ENCODE measurements around the gene ZGPAT. TPM values are rescaled to one million over a fixed set of nuclear protein-coding genes. Genes with fewer than 3 reads are reported as not detected.

ZGPAT gene
- total and polyA plus RNA-seq, 2 of the 13 experiments (the other 11 are each of a cell fraction or from before 2014, with no cell fraction given) = 23.0 to 41.9 TPM

DNA sequence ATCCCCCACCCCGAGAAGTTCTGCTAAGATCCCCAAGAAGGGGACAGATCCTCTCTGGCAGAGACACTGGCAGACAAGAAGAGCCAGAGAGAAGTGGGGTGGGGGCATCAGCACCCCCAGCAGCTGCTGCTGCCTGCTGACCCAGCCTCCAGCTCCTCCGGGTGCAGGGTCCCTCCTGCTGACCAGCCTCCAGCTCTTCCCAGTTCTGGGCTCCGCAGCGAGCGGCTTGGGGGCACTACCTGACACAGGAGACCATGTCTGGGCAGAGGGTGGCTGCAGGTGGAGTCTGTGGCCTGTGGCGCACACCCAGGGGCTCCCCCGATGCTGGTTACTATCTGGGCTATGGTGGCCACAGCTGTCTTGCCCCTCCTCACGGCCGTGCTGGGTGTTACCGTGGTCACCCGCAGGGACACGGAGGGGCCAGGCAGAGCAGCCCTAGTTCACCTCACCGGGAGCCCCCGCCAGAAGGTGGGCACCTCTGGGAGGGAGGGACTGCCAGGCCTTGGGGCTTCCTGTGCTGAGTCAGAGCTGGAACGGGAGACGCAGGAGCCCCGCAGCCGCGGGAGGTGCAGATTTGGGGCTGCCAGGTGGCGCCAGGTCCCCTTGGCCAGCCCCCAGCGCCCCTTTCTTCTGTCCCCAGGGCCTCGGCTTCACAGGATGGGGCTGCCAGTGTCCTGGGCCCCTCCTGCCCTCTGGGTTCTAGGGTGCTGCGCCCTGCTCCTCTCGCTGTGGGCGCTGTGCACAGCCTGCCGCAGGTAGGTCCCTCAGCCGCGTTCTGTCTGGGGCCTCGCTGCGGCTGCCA is 29.3 kb downstream of the ZGPAT start (continued):
- no peak for TF ChIP-seq HDAC1 (CRISPR knock-in tag; IDR thresholded peaks at IDR 0.05)
- no peak for TF ChIP-seq ZNF614 (CRISPR knock-in tag; IDR thresholded peaks at IDR 0.05; ENCODE audit: borderline replicate concordance)
- no peak; the same call in 1 of the 2 replicates for TF ChIP-seq FOXJ3 (CRISPR knock-in tag; IDR thresholded peaks at IDR 0.05; ENCODE audit: borderline replicate concordance)
- TF ChIP-seq NFE2L2 (IDR thresholded peaks at IDR 0.05; ENCODE audit: low read length) = no peak
- TF ChIP-seq GTF3A (CRISPR knock-in tag; conservative IDR thresholded peaks at IDR 0.05) = no peak
- TF ChIP-seq, protein P1, sequence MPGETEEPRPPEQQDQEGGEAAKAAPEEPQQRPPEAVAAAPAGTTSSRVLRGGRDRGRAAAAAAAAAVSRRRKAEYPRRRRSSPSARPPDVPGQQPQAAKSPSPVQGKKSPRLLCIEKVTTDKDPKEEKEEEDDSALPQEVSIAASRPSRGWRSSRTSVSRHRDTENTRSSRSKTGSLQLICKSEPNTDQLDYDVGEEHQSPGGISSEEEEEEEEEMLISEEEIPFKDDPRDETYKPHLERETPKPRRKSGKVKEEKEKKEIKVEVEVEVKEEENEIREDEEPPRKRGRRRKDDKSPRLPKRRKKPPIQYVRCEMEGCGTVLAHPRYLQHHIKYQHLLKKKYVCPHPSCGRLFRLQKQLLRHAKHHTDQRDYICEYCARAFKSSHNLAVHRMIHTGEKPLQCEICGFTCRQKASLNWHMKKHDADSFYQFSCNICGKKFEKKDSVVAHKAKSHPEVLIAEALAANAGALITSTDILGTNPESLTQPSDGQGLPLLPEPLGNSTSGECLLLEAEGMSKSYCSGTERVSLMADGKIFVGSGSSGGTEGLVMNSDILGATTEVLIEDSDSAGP (CRISPR knock-in tag; IDR thresholded peaks at IDR 0.05; ENCODE audit: borderline replicate concordance) = peak; percentile 73
- peak; percentile 60 for TF ChIP-seq ETV6 (CRISPR knock-in tag; conservative IDR thresholded peaks at IDR 0.05)
- peak; percentile 82; the same call in 1 of the 2 replicates for TF ChIP-seq ZNF564 (CRISPR knock-in tag; IDR thresholded peaks at IDR 0.05)
- peak; percentile 12; the same call in 1 of the 2 replicates for TF ChIP-seq ARID2 (CRISPR knock-in tag; IDR thresholded peaks at IDR 0.05; ENCODE audit: borderline replicate concordance)
- TF ChIP-seq FOXK2 (IDR thresholded peaks at IDR 0.05) = no peak
- 0 out of 2 replicates have a peak, but pooled peaks have one; percentile 11 for TF ChIP-seq HDAC2 (CRISPR knock-in tag; IDR thresholded peaks at IDR 0.05)
- TF ChIP-seq SNAPC5 (CRISPR knock-in tag; IDR thresholded peaks at IDR 0.05; ENCODE audit: borderline replicate concordance) = no peak; the same call in 1 of the 2 replicates
- TF ChIP-seq CREB3 (CRISPR knock-in tag; IDR thresholded peaks at IDR 0.05) = no peak
- TF ChIP-seq TBX3 (IDR thresholded peaks at IDR 0.05; ENCODE audit: borderline replicate concordance) = no peak
- TF ChIP-seq PPARG (CRISPR knock-in tag; conservative IDR thresholded peaks at IDR 0.05) = no peak
- no peak for TF ChIP-seq ZNF569 (CRISPR knock-in tag; IDR thresholded peaks at IDR 0.05; ENCODE audit: borderline replicate concordance)
- TF ChIP-seq, protein P2, sequence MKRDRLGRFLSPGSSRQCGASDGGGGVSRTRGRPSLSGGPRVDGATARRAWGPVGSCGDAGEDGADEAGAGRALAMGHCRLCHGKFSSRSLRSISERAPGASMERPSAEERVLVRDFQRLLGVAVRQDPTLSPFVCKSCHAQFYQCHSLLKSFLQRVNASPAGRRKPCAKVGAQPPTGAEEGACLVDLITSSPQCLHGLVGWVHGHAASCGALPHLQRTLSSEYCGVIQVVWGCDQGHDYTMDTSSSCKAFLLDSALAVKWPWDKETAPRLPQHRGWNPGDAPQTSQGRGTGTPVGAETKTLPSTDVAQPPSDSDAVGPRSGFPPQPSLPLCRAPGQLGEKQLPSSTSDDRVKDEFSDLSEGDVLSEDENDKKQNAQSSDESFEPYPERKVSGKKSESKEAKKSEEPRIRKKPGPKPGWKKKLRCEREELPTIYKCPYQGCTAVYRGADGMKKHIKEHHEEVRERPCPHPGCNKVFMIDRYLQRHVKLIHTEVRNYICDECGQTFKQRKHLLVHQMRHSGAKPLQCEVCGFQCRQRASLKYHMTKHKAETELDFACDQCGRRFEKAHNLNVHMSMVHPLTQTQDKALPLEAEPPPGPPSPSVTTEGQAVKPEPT (CRISPR knock-in tag; IDR thresholded peaks at IDR 0.05; ENCODE audit: low read depth) = peak; percentile 18; the same call in 1 of the 2 replicates
- no peak for TF ChIP-seq ONECUT2 (CRISPR knock-in tag; IDR thresholded peaks at IDR 0.05)
- no peak for TF ChIP-seq ZEB1 (IDR thresholded peaks at IDR 0.05; ENCODE audit: insufficient replicate concordance, low read depth)
- TF ChIP-seq ZNF724P (CRISPR knock-in tag; IDR thresholded peaks at IDR 0.05; ENCODE audit: borderline replicate concordance) = peak; percentile 85
- TF ChIP-seq AKAP8 (CRISPR knock-in tag; IDR thresholded peaks at IDR 0.05) = peak; percentile 95
- TF ChIP-seq SIN3A (IDR thresholded peaks at IDR 0.05; ENCODE audit: borderline replicate concordance, low read depth, low read length) = peak; percentile 34; the same call in 1 of the 2 replicates
- TF ChIP-seq CENPX (CRISPR knock-in tag; IDR thresholded peaks at IDR 0.05) = no peak
- TF ChIP-seq ZNF235 (CRISPR knock-in tag; IDR thresholded peaks at IDR 0.05; ENCODE audit: borderline replicate concordance) = no peak; the same call in 1 of the 2 replicates
- no peak for TF ChIP-seq ZNF17 (CRISPR knock-in tag; IDR thresholded peaks at IDR 0.05)
- TF ChIP-seq MAFK (conservative IDR thresholded peaks at IDR 0.05 in 1 of 2, IDR thresholded peaks at IDR 0.05 in 1 of 2; ENCODE audit: low read length in 2 of 2) = no peak
